Activated naive CD4-positive, alpha-beta T cell (primary cell): Measurements from ENCODE around the gene BAD.
"Not testable (repeated sequence)": the region's sequence is repeated elsewhere in the genome, so short reads cannot be mapped to it uniquely, and the experiment has no call there.

Experiments
- DNase-seq, 4 experiments: peaks; one replicate each; lab custom pipeline; 2025; lab: John Stamatoyannopoulos, UW

Gene BAD

GRCh38 chr11:64314805-64315561, 30.5 kb upstream of the BAD start:
- no peak for DNase-seq

- DNase-seq, result no peak
Observed at GRCh38 chr11:64314146-64314804, 29.8 kb upstream of the BAD start.

- DNase-seq, result no peak
Observed at GRCh38 chr11:64313491-64314145, 29.2 kb upstream of the BAD start.

GRCh38 chr11:64312947-64313346, 28.5 kb upstream of the BAD start:
- no peak for DNase-seq

- DNase-seq, result not testable (repeated sequence)
Observed at GRCh38 chr11:64307795-64308194, 23.3 kb upstream of the BAD start.

- no peak for DNase-seq
Observed at GRCh38 chr11:64306876-64307622, 22.6 kb upstream of the BAD start.

GRCh38 chr11:64306563-64306875, 22.1 kb upstream of the BAD start:
- no peak for DNase-seq

GRCh38 chr11:64305691-64306562, 21.5 kb upstream of the BAD start:
- DNase-seq, result peak in 3 of 4 experiments; percentile 37 to 60 (median 46)

- DNase-seq, result peak; percentile 99 to 100 (median 99)
Observed at GRCh38 chr11:64305075-64305690, 20.7 kb upstream of the BAD start, which contains the start of gene ESRRA. ESRRA (plus strand) TSS chr11:64305524; CDS start chr11:64307180, 1,656 bp downstream.

- peak; percentile 86 to 97 (median 94) for DNase-seq
Observed at GRCh38 chr11:64304316-64305072, 20.0 kb upstream of the BAD start.

- DNase-seq, result no peak
Observed at GRCh38 chr11:64304032-64304315, 19.5 kb upstream of the BAD start.

GRCh38 chr11:64303109-64304031, 18.9 kb upstream of the BAD start:
- no peak for DNase-seq

GRCh38 chr11:64299847-64300648, 15.6 kb upstream of the BAD start, which contains the start of gene CATSPERZ:
CATSPERZ (plus strand) TSS chr11:64300358; CDS start chr11:64300411, 53 bp downstream.
- DNase-seq, result no peak

GRCh38 chr11:64298966-64299846, 14.7 kb upstream of the BAD start:
- DNase-seq, result no peak

GRCh38 chr11:64297699-64298358, 13.4 kb upstream of the BAD start:
- no peak for DNase-seq

GRCh38 chr11:64296830-64297698, 12.6 kb upstream of the BAD start:
- no peak for DNase-seq
